ENCODE results near the gene FAM135A. TPM values are rescaled to one million over a fixed set of nuclear protein-coding genes. Genes with fewer than 3 reads are reported as not detected.

The FAM135A gene
- total RNA-seq, 1 experiment from 2014 or later = 31.5 TPM

GRCh38 chr6:70599187-70599586 lies 185.9 kb downstream of the FAM135A start:
- intact Hi-C loops (cut with micrococcal nuclease; ENCODE audit: unreplicated experiment) (no loop called here), in situ Hi-C loops (cut with HindIII; ENCODE audit: low pct_unique_long_range_greater_than_20kb, low sequenced_read_pairs) (no loop called here)
- Histone ChIP-seq H3K27ac (ENCODE audit: low read length) (no peak overlapping the region), H3K27me3 (ENCODE audit: control insufficient read depth, insufficient read depth, low read length) (no peaks in the 10 kb centered on the region), H3K36me3 (ENCODE audit: control insufficient read depth, insufficient read depth, low read length) (no peaks in the 10 kb centered on the region), H3K9me3 (ENCODE audit: control insufficient read depth, insufficient read depth, low read depth, low read length) (no peaks in the 10 kb centered on the region), H3K4me1 (ENCODE audit: control insufficient read depth, insufficient read depth, low read length) (no peaks in the 10 kb centered on the region), H3K4me3 (ENCODE audit: low read depth in 2 of 2, low read length in 2 of 2) (no peak overlapping the region)
- DNase-seq (ENCODE audit: low read depth, low spot score) (no peak), ATAC-seq (no peak)
- CTCF ChIA-PET = no interaction called here
- TF ChIP-seq REST (IDR thresholded peaks at IDR 0.05; ENCODE audit: insufficient read depth in 1 of 2, low read depth in 2 of 2, low read length in 1 of 2) = no peak
- no peak for TF ChIP-seq POLR2AphosphoS5 (IDR thresholded peaks at IDR 0.05; ENCODE audit: low read depth, low read length)
- TF ChIP-seq TCF7L2 (IDR thresholded peaks at IDR 0.05; ENCODE audit: low read depth, low read length) = no peak
- TF ChIP-seq CTCF (IDR thresholded peaks at IDR 0.05) = no peak
- no peak for TF ChIP-seq SIN3A (IDR thresholded peaks at IDR 0.05; ENCODE audit: borderline replicate concordance, insufficient read depth, low read depth, low read length)
- BruUV-seq (replicated peaks) = no TSS peak
- POLR2A ChIA-PET = no interaction called here

GRCh38 chr6:70601014-70601413 lies 187.7 kb downstream of the FAM135A start:
- no peak for DNase-seq (ENCODE audit: low read depth, low spot score)
- ChIA-PET POLR2A (no interaction called here), CTCF (no interaction called here)
- no peaks in the 10 kb centered on the region for H3K27me3 ChIP-seq (ENCODE audit: control insufficient read depth, insufficient read depth, low read length)
- TF ChIP-seq CTCF (IDR thresholded peaks at IDR 0.05) (no peak), POLR2AphosphoS5 (IDR thresholded peaks at IDR 0.05; ENCODE audit: low read depth, low read length) (no peak), TCF7L2 (IDR thresholded peaks at IDR 0.05; ENCODE audit: low read depth, low read length) (no peak)
- in situ Hi-C loops (cut with HindIII; ENCODE audit: low pct_unique_long_range_greater_than_20kb, low sequenced_read_pairs) = no loop called here
- no peaks in the 10 kb centered on the region for H3K36me3 ChIP-seq (ENCODE audit: control insufficient read depth, insufficient read depth, low read length)
- intact Hi-C loops (cut with micrococcal nuclease; ENCODE audit: unreplicated experiment) = no loop called here
- H3K27ac ChIP-seq (ENCODE audit: low read length) = no peak overlapping the region
- no peaks in the 10 kb centered on the region for H3K4me1 ChIP-seq (ENCODE audit: control insufficient read depth, insufficient read depth, low read length)
- no peak for ATAC-seq
- no peaks in the 10 kb centered on the region; the same call in 1 of the 2 replicates for H3K9me3 ChIP-seq (ENCODE audit: control insufficient read depth, insufficient read depth, low read depth, low read length)
- no TSS peak for BruUV-seq (replicated peaks)
- H3K4me3 ChIP-seq (ENCODE audit: low read depth in 2 of 2, low read length in 2 of 2) = no peak overlapping the region

Data from Panc1 (cell line).